Loucy (cell line): ENCODE measurements around the gene SLC6A6.

Experiments used
- CTCF ChIP-seq: fragments of 200-600 bp; sonication (generic); conservative IDR thresholded peaks from 2 replicates; pipeline ENCODE4 v1.5.1; 2014; ENCODE audit warnings: mild to moderate bottlenecking, antibody characterized with exemption, low read length
- EZH2phosphoT487 ChIP-seq: fragments of 200-600 bp; IDR thresholded peaks from 2 replicates; pipeline ENCODE4 v1.6.1; 2018; ENCODE audit warnings: antibody characterized with exemption, mild to moderate bottlenecking, moderate library complexity, borderline replicate concordance

- TF ChIP-seq CTCF = no peak
- TF ChIP-seq EZH2phosphoT487 = no peak
Observed at GRCh38 chr3:14464141-14464465, 61.7 kb downstream of the SLC6A6 start.
